ENCODE measurements around the gene FAM193B. TPM values are rescaled to one million over a fixed set of nuclear protein-coding genes. Genes with fewer than 3 reads are reported as not detected.

The FAM193B gene
- total RNA-seq, 1 experiment from 2014 or later, result 17.4 TPM

DNA sequence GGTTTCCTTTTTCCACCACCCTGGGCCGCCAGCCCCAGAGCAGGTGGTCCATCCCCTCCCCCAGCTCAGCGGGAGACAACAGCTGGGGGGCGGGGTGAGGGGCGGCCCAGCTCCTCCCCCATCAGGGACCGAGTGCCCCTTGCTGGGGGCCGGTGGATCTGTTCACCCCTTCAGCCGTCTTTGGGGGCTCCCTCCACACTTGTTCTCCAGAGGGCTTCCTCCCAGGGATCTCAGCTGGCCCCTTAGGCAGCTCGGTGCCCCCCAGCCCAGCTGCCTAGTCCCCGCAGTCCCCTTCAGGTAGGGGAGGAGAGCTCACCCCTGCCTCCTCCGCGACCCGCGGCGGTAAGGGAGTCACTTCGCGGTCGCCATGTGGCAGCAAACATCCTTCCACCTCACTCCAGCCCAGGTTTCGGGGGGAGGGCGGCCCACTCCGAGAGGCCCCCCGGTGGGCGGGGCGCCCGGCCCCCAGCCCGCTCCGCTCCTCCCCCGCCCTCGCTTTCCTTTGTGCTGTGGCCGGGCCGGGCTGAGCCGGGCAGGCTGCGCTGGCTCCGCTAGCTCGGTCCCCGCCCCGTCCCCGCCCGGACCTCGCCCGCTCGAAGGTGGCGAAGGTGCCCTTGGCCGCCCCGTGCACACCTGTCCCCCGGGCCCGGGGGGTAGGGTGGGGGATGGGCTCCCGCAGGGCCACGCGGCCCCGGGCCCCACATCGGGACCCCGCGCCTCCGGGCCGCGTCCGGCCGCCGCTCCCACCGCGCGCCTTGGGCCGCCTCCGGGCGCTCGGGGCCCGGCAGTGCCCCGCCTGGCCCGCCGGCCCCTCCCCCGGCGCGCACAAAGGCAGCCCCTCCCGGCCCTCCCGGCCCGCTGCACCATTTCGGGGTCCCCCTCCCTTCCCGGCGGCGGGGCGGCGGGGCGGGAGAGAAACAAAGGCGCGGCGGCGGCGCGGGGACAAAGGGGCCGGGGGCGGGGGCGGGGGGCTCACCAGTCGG, 81.6 kb downstream of the FAM193B start:
- DNase-seq (ENCODE audit: low read depth), result no peak

DNA sequence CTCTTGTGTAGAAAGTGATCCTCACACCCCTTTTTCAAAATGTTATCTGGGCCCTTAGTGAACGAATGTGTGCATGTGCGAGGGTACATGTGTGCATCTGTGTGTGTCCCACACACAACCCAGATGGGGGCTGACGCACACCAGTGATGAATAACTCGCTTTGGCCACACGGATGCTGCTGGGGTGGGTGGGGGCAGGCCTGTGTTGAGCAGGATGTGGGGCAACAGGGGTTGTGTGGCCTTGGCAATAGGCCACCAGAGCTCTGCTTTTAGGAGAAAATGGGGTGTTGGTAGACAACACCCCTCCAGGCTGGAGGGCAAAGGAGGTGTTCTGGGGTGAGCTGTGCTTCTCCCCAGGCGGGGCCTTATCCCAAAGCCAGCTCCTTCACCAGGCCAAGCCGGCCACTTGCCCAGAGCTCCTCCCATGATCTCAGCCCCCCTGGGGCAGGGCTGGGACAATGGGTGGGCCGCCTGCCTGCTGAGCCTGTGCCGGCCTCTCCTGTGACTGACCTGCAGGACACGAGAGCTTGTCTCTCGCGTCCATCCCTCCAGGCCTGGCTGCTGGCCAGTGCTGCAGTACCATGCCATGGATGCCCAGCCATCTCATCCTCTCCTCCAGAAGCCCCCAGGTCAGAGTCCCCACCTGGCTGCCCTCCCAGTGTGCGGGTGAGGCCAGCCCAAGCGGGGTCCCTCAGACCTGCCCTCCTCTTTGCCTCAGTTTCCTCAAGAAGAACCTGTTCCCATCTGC, 82.6 kb downstream of the FAM193B start:
- no peak for DNase-seq (ENCODE audit: low read depth)

DNA sequence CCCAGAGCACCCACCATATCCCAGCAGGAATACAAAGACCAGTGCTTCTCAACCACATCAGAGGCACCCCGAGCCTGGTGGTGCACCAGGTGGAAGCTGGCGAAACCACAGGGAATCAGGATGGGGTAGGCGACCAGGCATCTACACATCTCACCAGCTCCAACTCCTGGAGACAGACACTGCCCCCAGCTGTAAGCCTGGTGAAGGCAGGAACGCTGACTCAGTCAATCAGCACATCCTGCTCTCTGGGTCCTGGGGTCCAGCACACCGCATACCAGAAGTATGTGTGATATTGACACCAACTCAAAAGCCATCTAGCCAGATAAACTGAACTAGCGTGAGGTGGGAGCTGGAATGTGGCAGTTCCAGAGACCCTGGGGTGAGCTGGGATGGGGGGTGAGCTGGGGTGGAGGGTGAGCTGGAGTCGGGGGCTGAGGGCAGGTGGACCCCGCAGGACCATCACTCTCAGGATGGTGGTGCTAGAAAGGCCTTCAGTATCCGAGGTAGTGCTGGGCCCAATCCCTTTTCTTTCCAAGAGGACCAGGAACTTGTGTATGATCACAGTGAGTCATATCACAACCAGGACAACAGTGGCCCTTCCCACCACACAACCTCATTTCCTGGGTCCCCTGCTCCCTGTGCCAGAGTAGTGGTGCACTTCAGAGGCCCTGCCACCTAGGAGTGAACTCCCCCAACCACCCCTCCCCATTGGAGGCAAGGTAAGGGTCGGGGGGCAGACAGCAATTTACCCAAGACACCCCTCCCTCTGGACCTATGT, 83.4 kb downstream of the FAM193B start:
- peak; percentile 48 for DNase-seq (ENCODE audit: low read depth)

Other genes with a start within 250 kb of the FAM193B start
- gene MXD3, start 242.7 kb downstream of the FAM193B start, total RNA-seq (2014; rRNA removed; shearing (Covaris generic)), result 22.3 and 24.6 TPM in 2 replicates
- gene LMAN2, start 202.9 kb downstream of the FAM193B start, total RNA-seq (2014; rRNA removed; shearing (Covaris generic)), result 213 and 237 TPM in 2 replicates
- gene RGS14, start 196.6 kb downstream of the FAM193B start, total RNA-seq (2014; rRNA removed; shearing (Covaris generic)), result 27.7 and 29.8 TPM in 2 replicates
- 0.10 and 0.34 TPM in 2 replicates for gene SLC34A1, start 170.1 kb downstream of the FAM193B start, total RNA-seq (2014; rRNA removed; shearing (Covaris generic))
- gene PFN3, start 153.9 kb downstream of the FAM193B start, total RNA-seq (2014; rRNA removed; shearing (Covaris generic)), result not detected in 2 replicates
- gene F12, start 145.0 kb downstream of the FAM193B start, total RNA-seq (2014; rRNA removed; shearing (Covaris generic)), result 8.5 and 15.2 TPM in 2 replicates
- gene GRK6, start 127.9 kb downstream of the FAM193B start, total RNA-seq (2014; rRNA removed; shearing (Covaris generic)), result 42.3 and 46.2 TPM in 2 replicates
- 34.3 and 43.4 TPM in 2 replicates for gene PRR7, start 107.7 kb downstream of the FAM193B start, total RNA-seq (2014; rRNA removed; shearing (Covaris generic))
- gene DBN1, start 80.9 kb downstream of the FAM193B start, total RNA-seq (2014; rRNA removed; shearing (Covaris generic)), result 108 and 118 TPM in 2 replicates
- gene PDLIM7, start 57.0 kb downstream of the FAM193B start, total RNA-seq (2014; rRNA removed; shearing (Covaris generic)), result 262 and 269 TPM in 2 replicates
- gene DOK3, start 44.7 kb downstream of the FAM193B start, total RNA-seq (2014; rRNA removed; shearing (Covaris generic)), result 2.3 and 4.4 TPM in 2 replicates
- 131 and 135 TPM in 2 replicates for gene DDX41, start 37.6 kb downstream of the FAM193B start, total RNA-seq (2014; rRNA removed; shearing (Covaris generic))
- gene TMED9, start 37.6 kb upstream of the FAM193B start, total RNA-seq (2014; rRNA removed; shearing (Covaris generic)), result 84.7 and 164 TPM in 2 replicates
- gene B4GALT7, start 45.6 kb upstream of the FAM193B start, total RNA-seq (2014; rRNA removed; shearing (Covaris generic)), result 43.1 and 47.7 TPM in 2 replicates
- gene FAM153A, start 228.3 kb upstream of the FAM193B start, total RNA-seq (2014; rRNA removed; shearing (Covaris generic)), result 1.4 and 3.5 TPM in 2 replicates